Keratinocyte (primary cell): Measurements from ENCODE around the gene ARHGAP5.

ENCODE experiments used
- EZH2 ChIP-seq: IDR thresholded peaks from one replicate; pipeline ENCODE4 v1.6.1; 2012; ENCODE audit warnings: inconsistent platforms, mild to moderate bottlenecking, low read length, moderate library complexity
- TF ChIP-seq, protein P1 (sequence below), 3 experiments: IDR thresholded peaks in 1 of 3; conservative IDR thresholded peaks in 1 of 3; optimal IDR thresholded peaks in 1 of 3; 2 replicates in 2 of 3; 3 replicates in 1 of 3; pipeline versions ENCODE3 to v1.5.1; 2011; ENCODE audit warnings: low read length in 3 of 3, mild to moderate bottlenecking in 3 of 3, moderate library complexity in 2 of 3, control low read depth in 1 of 3, inconsistent platforms in 1 of 3; ENCODE audit not compliant: insufficient read depth in 2 of 3; ENCODE audit errors: extremely low read depth in 1 of 3

GRCh38 chr14:32200368-32201192 lies 123.5 kb downstream of the ARHGAP5 start:
- TF ChIP-seq EZH2 = no peak
- TF ChIP-seq, protein P1, sequence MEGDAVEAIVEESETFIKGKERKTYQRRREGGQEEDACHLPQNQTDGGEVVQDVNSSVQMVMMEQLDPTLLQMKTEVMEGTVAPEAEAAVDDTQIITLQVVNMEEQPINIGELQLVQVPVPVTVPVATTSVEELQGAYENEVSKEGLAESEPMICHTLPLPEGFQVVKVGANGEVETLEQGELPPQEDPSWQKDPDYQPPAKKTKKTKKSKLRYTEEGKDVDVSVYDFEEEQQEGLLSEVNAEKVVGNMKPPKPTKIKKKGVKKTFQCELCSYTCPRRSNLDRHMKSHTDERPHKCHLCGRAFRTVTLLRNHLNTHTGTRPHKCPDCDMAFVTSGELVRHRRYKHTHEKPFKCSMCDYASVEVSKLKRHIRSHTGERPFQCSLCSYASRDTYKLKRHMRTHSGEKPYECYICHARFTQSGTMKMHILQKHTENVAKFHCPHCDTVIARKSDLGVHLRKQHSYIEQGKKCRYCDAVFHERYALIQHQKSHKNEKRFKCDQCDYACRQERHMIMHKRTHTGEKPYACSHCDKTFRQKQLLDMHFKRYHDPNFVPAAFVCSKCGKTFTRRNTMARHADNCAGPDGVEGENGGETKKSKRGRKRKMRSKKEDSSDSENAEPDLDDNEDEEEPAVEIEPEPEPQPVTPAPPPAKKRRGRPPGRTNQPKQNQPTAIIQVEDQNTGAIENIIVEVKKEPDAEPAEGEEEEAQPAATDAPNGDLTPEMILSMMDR (optimal IDR thresholded peaks at IDR 0.05 in 1 of 3, IDR thresholded peaks at IDR 0.05 in 1 of 3, conservative IDR thresholded peaks at IDR 0.05 in 1 of 3; ENCODE audit: extremely low read depth in 1 of 3, insufficient read depth in 2 of 3, low read length in 3 of 3) = no peak
